ENCODE data around the gene ZSWIM4. TPM values are rescaled to one million over a fixed set of nuclear protein-coding genes. Genes with fewer than 3 reads are reported as not detected.

ZSWIM4 gene
- total RNA-seq, 2 donors from 2014 or later = 11.1 to 12.0 TPM

DNA sequence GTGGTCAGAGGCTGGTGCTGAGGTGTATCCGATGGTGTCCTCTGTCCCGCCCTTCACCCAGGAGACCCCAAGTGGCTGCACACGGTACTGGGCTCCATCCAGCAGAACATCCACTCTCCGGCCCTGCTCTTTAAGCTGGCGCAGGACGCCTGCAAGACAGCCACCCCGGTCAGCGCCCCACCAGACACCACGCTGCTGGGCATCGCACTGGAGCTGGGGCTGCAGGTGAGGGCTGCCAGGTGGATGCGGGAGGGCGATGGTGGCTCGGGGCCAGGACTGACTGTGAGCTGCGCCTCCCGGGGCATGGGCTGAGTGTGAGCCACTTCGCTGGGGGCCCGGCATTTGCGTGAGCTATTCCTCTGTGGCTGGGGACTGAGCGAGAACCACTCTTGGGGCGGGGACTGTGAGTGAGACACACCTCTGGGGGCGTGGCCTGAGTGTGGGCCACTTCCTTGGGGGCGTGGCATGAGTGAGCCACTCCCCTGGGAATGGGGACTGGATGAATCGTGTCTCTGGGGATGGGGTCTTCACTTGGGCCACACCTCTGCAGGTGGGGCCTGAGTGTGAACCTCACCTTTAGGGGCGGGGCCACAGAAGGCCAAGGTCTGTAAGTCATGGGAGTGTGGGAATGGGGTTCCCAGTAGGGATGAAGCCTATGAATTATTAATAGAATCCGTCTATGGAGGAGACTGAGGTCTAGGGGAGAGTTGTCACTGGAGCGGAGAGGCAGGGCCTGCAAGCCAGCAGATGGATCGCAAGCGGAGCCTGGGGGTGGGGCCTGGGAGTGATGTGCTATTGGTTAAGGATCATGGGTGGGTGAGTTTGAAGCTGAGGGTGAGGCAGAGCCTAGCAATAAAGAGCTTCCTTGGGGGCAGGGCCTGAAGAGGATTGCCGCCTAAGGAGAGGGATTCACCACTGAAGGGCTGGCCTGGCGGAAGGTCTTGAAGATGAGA, 30.5 kb downstream of the ZSWIM4 start:
- no peaks in the 10 kb centered on the region for H3K9me3 Mint-ChIP-seq
- peaks cover 1 to 4% of the 10 kb centered on the region in 2 donors for H3K36me3 Mint-ChIP-seq (ENCODE audit: insufficient read depth in 2 of 2)
- no peaks in the 10 kb centered on the region for H3K27me3 Mint-ChIP-seq (ENCODE audit: low read depth)
- no peak overlapping the region for H3K4me3 Mint-ChIP-seq
- ATAC-seq (replicated peaks in 1 of 2) (peak in 1 of 2 donors; percentile 24), DNase-seq (no peak)
- no peak overlapping the region for H3K27ac Mint-ChIP-seq
- H3K4me1 Mint-ChIP-seq (ENCODE audit: low read depth) = peaks cover 5% of the 10 kb centered on the region

DNA sequence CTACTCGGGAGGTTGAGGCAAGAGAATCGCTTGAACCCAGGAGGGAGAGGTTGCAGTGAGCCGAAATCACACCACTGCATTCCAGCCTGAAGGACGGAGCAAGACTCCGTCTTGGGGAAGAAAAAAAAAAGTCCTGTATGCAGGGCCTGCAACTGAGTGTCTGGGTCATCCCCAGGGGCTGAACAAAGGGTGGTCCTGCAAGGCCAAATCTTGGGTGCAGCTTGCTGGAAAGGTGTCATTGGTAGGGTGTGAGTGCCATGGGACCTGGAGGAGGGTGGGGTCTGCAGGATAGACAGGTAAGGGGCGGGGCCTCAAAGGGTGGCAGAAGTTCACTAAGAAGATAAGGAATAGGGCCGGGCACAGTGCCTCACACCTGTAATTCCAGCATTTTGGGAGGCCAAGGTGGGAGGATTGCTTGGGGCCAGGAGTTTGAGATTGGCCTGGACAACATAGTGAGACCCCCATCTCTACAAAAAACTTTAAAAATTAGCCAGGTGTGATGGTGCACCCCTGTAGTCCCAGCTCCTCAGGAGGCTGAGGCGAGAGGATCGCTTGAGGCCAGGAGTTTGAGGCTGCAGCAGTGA, 31.5 kb downstream of the ZSWIM4 start:
- DNase-seq (no peak), ATAC-seq (replicated peaks in 1 of 2) (no peak)
- Mint-ChIP-seq H3K36me3 (ENCODE audit: insufficient read depth in 2 of 2) (peaks cover 1 to 4% of the 10 kb centered on the region in 2 donors), H3K27ac (no peak overlapping the region), H3K9me3 (no peaks in the 10 kb centered on the region), H3K4me3 (no peak overlapping the region), H3K27me3 (ENCODE audit: low read depth) (no peaks in the 10 kb centered on the region), H3K4me1 (ENCODE audit: low read depth) (peaks cover 5% of the 10 kb centered on the region)

DNA sequence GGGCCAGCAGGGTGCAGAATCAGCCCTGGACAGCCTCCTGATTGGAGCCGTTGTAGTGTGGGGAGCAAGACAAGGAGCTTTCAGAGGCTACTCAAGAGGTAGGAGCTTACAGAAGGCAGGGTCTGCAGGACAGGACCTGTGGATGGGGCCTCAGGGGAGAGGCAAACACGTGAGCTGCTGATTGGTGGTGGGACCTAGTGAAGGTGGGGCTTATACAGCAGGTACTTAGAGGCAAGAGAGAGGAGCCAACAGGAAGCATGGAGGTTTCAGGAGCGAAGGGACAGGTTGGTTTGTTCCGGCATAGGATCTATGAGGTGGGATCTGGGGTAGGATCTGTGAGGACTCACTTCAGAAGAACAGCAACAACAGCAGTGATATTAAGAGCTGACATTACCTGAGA, 32.4 kb downstream of the ZSWIM4 start:
- Mint-ChIP-seq H3K27ac (no peak overlapping the region), H3K27me3 (ENCODE audit: low read depth) (no peaks in the 10 kb centered on the region), H3K4me1 (ENCODE audit: low read depth) (peaks cover 6% of the 10 kb centered on the region), H3K9me3 (no peaks in the 10 kb centered on the region), H3K4me3 (no peak overlapping the region), H3K36me3 (ENCODE audit: insufficient read depth in 2 of 2) (peaks cover 1 to 4% of the 10 kb centered on the region in 2 donors)
- DNase-seq = no peak
- no peak for ATAC-seq (replicated peaks in 1 of 2)

DNA sequence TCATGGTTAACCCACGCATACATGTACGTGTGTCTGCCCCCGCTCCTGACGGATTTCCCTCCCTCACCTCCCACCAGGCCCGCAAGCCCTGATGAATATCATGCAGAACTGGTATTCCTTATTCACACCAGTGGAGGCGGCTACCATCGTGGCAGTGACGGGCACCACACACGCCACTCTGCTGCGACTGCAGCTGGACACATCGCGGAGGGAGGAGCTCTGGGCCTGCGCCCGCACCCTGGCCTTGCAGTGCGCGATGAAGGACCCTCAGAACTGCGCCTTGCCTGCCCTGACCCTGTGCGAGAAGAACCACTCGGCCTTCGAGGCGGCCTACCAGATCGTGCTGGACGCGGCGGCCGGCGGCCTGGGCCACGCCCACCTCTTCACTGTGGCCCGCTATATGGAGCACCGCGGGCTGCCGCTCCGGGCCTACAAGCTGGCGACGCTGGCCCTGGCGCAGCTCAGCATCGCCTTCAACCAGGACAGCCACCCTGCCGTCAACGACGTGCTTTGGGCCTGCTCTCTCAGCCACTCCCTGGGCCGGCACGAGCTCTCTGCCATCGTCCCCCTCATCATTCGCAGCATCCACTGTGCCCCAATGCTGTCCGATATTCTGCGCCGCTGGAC, 35.0 kb downstream of the ZSWIM4 start:
- no peak overlapping the region for H3K4me3 Mint-ChIP-seq
- no peaks in the 10 kb centered on the region for H3K27me3 Mint-ChIP-seq (ENCODE audit: low read depth)
- no peaks in the 10 kb centered on the region for H3K9me3 Mint-ChIP-seq
- no peak for ATAC-seq (replicated peaks in 1 of 2)
- peaks cover 30% of the 10 kb centered on the region for H3K4me1 Mint-ChIP-seq (ENCODE audit: low read depth)
- no peak overlapping the region for H3K27ac Mint-ChIP-seq
- DNase-seq = no peak
- peaks cover 3 to 10% of the 10 kb centered on the region in 2 donors for H3K36me3 Mint-ChIP-seq (ENCODE audit: insufficient read depth in 2 of 2)

DNA sequence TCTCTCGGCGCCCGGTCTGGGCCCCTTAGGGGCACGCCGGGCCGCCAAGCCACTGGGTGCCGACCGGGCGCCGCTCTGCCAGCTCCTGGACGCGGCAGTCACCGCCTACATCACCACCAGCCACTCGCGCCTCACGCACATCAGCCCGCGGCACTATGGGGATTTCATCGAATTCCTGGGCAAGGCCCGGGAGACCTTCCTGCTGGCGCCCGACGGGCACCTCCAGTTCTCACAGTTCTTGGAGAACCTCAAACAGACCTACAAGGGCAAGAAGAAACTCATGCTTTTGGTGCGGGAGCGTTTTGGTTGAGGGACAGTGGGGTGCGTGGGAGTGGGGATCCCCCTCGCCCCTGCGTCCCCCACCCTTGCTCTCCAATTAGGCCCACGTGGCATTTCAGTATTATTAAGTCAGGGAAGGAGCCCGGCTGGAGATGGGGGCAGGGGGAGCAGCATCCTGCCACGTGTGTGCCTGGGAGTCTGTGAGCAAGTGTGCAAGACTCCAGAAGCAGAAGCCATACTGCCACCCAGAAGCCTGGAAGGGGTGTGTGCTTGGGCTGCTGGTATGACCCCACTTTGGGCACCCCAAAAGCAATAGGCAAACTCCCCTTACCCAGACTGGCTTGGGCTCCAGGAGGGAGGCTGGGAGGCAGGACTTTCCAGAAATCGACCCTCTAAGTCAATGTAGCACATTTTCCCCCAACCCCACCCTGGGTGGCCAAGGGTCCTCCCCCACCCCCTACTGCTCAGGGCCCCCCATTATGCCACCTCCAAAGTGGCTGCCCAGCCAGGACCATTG, 35.7 kb downstream of the ZSWIM4 start:
- Mint-ChIP-seq H3K27me3 (ENCODE audit: low read depth) (no peaks in the 10 kb centered on the region), H3K36me3 (ENCODE audit: insufficient read depth in 2 of 2) (peaks cover 3 to 8% of the 10 kb centered on the region in 2 donors), H3K4me3 (no peak overlapping the region), H3K4me1 (ENCODE audit: low read depth) (peaks cover 30% of the 10 kb centered on the region), H3K27ac (no peak overlapping the region), H3K9me3 (no peaks in the 10 kb centered on the region)
- ATAC-seq (replicated peaks in 1 of 2) (no peak), DNase-seq (no peak)

DNA sequence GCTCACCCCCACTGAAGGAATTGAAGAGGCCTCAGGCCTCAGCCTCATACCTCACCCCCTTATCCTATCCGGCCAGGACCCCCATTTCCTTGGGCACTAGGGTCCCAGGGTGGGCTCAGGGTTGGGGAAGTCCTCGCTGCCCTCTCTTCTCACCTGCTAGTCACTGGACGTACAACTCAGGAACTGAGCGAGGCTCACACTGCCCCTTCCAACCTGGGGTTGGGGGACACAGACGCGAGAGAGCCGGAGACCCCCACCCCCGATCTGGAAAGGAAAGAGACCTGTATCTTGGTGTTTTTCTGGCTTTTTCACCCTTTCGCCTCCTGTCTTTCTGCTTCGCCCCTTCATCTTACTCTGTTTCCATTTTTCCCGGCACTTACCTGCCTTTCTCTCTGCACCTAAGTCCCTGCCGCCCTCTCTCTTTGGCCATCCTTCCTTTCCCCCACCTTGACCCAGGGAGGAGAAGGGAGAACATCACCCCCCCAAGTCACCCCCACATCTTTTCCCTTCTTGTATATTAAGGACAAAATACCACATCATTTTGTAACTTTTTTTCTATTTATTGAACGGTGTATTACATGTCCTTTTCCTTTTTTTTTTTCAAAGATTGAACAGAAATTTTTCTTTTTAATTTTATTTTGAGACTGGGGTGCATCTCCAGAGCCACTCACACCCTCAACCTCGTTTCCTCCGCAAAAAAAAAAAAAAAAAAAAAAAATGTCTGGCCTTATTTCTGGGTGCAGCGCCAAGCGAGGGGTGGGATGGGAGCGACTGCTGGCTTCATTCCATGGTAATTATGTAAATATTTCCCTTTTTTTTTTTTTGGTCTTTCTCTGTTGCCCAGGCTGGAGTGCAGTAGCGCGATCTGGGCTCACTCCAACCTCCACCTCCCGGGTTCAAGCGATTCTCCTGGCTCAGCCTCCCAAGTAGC, 36.6 kb downstream of the ZSWIM4 start:
- H3K4me3 Mint-ChIP-seq = no peak overlapping the region
- H3K27me3 Mint-ChIP-seq (ENCODE audit: low read depth) = no peaks in the 10 kb centered on the region
- peak overlapping the region; percentile 50 for H3K27ac Mint-ChIP-seq

DNA sequence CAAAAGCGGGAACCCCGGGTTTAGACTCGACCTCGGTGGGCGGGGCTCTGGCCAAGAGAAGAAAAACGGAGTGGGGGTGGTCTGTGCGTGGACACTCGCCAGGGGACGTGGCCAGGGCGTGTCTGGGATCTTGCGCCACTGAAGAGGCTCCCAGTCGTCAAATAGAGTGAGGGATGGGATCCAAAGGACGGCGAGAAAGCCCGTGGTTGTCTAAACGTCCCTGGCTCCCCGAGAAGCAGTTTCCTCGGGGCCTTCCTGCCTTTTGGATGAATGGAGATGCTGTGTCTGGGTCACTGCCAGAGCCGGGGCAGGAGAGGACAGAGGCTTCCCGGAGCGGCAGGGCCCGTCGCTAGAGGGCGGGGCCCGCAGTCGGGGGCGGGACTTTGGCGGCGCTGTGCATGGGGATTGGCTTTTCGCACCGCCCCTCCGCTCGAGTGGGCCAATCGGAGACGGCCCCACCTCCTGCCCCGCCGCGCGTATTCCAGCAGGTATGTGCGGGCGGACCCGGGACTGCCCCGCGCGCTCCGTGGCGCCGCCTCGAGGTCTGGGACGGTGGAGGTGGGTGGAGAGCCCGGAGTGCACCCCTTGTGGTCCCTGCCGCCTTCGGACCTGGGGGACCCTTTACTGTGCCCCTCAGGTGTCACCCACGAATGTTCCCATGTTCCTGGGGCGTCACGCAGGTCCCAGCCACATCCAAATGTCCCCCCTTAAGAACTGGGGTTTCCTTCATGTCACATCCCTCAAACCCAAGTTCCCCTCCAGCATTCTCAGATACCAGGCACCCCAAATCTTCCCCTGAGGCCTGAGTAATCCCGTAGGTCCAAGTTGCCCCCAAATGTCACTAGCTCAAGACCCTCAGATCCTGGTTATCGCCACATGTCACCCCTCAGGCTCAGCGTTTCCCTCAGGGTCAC, 38.3 kb downstream of the ZSWIM4 start:
- ATAC-seq (replicated peaks in 1 of 2) (peak; percentile 87), DNase-seq (peak; percentile 96)
- no peaks in the 10 kb centered on the region for H3K9me3 Mint-ChIP-seq
- H3K36me3 Mint-ChIP-seq (ENCODE audit: insufficient read depth in 2 of 2) = peaks cover 1 to 11% of the 10 kb centered on the region in 2 donors
- H3K4me1 Mint-ChIP-seq (ENCODE audit: low read depth) = peaks cover 47% of the 10 kb centered on the region
- H3K4me3 Mint-ChIP-seq = peak overlapping the region; percentile 59 to 85
- no peaks in the 10 kb centered on the region for H3K27me3 Mint-ChIP-seq (ENCODE audit: low read depth)
- H3K27ac Mint-ChIP-seq = peak overlapping the region; percentile 74

More for the DNA sequence above, 36.6 kb downstream of the ZSWIM4 start:
- ATAC-seq (replicated peaks in 1 of 2) = no peak
- H3K4me1 Mint-ChIP-seq (ENCODE audit: low read depth) = peaks cover 30% of the 10 kb centered on the region
- no peak for DNase-seq
- peaks cover 1 to 9% of the 10 kb centered on the region in 2 donors for H3K36me3 Mint-ChIP-seq (ENCODE audit: insufficient read depth in 2 of 2)
- H3K9me3 Mint-ChIP-seq = no peaks in the 10 kb centered on the region

DNA sequence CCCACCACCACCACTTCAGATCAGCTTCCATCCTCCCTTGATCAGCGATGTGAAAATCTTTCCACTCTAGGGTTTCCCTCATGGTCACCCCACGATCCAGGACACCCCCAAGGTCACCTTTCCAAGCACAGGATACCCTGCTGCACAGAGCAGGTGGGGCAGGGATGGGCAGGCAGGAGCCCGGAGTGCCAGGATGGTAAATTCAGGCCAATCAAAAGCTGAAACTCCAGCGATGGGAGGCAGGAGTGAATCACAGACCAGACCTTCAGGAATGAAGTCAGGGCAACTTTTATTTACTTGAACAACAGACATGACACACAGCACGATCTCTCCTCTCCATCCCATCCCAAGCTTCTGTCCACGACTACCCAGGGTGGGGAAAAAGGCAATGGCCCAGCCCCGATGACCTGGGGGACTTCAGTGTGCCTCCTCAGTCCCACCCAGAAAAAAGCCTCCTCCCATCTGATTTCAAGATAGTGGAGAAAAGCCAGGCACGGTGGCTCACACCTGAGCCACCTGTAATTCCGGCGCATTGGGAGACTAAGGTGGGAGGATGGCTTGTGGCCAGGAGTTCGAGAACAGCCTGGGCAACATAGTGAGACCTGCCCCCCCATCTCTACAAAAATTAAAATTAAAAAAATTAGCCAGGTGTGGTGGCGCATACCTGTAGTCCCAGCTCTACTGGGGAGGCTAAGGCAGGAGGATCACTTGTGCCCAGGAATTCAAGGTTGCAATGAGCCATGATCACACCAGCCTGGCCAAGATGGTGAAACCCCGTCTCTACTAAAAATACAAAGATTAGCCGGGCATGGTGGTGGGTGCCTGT, 39.2 kb downstream of the ZSWIM4 start:
- Mint-ChIP-seq H3K27me3 (ENCODE audit: low read depth) (no peaks in the 10 kb centered on the region), H3K27ac (peak overlapping the region; percentile 74), H3K9me3 (no peaks in the 10 kb centered on the region), H3K36me3 (ENCODE audit: insufficient read depth in 2 of 2) (peaks cover 1 to 11% of the 10 kb centered on the region in 2 donors), H3K4me3 (peak overlapping the region; percentile 59 to 85), H3K4me1 (ENCODE audit: low read depth) (peaks cover 53% of the 10 kb centered on the region)
- ATAC-seq (replicated peaks in 1 of 2) = no peak
- DNase-seq = no peak

DNA sequence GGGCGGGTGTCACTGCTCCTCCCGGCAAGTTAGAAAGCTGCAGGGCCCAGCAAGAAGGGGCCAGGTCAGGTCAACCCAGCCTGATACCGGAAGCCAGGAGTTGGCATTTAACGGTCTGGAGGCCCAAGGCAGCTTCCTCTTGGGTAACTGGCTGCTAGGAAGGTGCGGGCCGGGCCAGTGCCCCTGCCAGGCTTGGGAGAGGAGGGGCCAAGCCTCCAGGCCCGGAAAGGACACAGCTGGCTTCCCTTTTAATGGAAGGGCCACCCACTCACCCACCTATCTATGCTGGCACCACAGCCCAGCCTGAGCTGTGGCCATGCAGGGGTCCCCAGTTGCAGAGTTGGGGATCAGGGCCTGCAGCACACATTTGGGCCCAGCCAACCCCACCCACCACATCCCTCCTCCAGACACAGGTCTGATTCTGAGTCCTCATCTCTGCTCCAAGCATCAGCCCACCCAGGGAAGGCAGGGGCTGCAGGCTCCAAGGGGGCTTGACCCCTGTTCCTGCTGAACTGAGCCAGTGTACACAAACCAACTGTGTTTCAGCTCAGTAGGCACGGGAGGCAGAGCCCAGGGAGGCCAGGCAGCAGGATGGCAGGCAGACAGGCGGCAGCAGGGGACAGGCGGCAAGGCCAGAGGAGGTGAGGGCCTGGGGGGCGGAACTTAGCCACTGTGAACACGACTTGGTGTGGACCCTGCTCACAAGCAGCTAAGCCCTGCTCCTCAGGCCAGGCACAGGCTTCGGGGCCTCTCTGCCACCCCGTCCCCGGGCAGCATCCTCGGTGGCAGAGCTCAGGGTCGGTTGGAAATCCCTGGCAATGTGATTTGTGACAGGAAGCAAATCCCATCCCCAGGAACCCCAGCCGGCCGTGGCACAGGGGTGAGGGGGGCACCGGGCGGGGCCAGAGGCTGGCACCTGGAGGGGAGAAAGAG, 40.8 kb downstream of the ZSWIM4 start:
- peak in 1 of 2 donors; percentile 15 for DNase-seq
- Mint-ChIP-seq H3K4me1 (ENCODE audit: low read depth) (peaks cover 65% of the 10 kb centered on the region), H3K27me3 (ENCODE audit: low read depth) (no peaks in the 10 kb centered on the region), H3K4me3 (peak overlapping the region; percentile 83 to 96), H3K9me3 (no peaks in the 10 kb centered on the region), H3K36me3 (ENCODE audit: insufficient read depth in 2 of 2) (peaks cover 5 to 17% of the 10 kb centered on the region in 2 donors), H3K27ac (peak overlapping the region; percentile 75)
- no peak for ATAC-seq (replicated peaks in 1 of 2)

Data from activated T-cell treated with anti-CD3 and anti-CD28 coated beads, Interleukin-2, amount 50 U/mL, for 72 hours (primary cell).